ENCODE results near the gene RAI2. TPM values are rescaled to one million over a fixed set of nuclear protein-coding genes. Genes with fewer than 3 reads are reported as not detected.

Gene RAI2
- total RNA-seq, 1 experiment from 2014 or later = not detected

- no peak for DNase-seq (ENCODE audit: low spot score)
Measured at GRCh38 chrX:17829566-17829965, 31.5 kb downstream of the RAI2 start.

- DNase-seq (ENCODE audit: low spot score) = no peak
Measured at GRCh38 chrX:17828171-17828570, 32.9 kb downstream of the RAI2 start.

DNA sequence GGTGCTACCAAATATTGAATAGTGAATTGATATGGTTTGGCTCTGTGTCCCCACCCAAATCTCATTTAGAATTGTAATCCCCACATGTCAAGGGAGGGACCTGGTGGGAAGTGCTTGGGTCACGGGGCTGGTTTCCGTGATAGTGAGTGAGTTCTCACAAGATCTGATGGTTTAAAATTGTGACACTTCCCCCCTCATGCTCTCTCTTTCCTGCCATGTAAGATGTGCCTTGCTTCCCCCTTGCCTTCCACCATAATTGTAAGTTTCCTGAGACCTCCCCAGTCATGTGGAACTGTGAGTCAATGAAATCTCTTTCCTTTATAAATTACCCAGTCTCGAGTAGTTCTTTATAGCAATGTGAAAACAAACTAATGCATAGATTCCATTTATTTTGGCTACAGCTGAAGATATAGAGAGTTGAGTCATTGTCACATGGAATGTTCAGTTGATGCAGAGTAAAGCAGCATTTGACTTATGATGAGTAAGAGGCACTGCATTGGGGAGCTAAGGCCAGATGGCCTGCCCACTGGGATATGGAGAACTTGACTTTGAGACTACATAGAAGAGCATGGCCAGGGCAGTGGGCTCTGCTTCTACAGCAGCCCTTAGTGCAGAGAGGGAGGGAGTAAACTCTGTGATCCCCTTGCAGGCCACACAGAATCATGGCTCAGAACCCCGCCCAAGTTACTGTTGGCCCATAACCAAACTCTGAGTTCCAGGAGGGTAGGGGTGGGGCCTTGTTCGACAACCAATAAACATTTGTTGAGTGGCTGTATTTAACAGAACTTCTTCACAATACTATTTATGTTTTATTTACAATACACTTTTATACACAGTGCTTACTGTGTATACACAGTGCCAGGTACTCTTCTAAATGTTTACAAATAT lies 34.2 kb downstream of the RAI2 start:
- peak; percentile 25 for DNase-seq (ENCODE audit: low spot score)

GRCh38 chrX:17824980-17825379 lies 36.1 kb downstream of the RAI2 start:
- no peak for DNase-seq (ENCODE audit: low spot score)

- no peak for DNase-seq (ENCODE audit: low spot score)
Measured at GRCh38 chrX:17822351-17822750, 38.7 kb downstream of the RAI2 start.

DNA sequence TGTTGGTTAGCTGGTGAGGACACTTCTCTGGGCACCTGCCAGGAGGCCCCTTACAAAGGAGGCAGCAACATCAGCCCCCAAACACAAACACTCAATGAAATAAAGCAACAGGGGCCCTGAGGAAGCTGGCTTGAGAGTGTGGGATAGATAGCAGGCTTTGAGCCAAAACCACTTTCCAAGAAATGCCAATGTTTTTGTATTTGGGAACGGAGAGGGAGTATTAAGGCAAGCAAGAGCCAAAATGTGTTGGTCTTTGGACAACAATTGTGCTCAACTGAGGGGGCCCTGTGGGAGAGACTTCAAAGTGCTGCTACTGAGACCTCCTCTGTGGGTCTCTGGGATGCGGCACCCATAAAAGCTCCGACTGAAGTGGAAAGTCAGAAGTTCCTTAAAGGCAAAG lies 41.0 kb downstream of the RAI2 start:
- DNase-seq (ENCODE audit: low spot score) = no peak

GRCh38 chrX:17818726-17819125 lies 42.4 kb downstream of the RAI2 start:
- no peak for DNase-seq (ENCODE audit: low spot score)

GRCh38 chrX:17817251-17817650 lies 43.8 kb downstream of the RAI2 start:
- no peak for DNase-seq (ENCODE audit: low spot score)

DNA sequence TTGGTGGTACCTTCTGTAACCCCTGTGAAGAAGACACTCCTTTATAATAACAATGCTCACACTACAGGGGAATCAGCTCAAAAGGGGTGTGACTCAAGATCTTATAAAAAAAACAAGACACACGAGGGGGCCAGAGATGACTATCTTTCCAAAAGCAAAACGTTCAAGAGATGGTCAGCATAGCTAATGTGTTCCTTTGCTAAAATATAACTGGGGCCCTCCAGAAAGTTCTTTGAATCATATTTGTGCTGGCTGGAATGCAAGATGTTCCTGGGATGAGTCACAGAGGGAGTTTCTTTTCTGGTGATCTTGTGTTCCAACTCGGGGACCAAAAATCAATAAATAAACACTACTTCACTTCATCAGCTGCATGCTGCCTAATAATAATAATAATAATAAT lies 46.5 kb downstream of the RAI2 start:
- DNase-seq (ENCODE audit: low spot score) = peak; percentile 22

- DNase-seq (ENCODE audit: low spot score) = no peak
Measured at GRCh38 chrX:17814059-17814458, 47.0 kb downstream of the RAI2 start.

- no peak for DNase-seq (ENCODE audit: low spot score)
Measured at GRCh38 chrX:17813277-17813676, 47.8 kb downstream of the RAI2 start.

- DNase-seq (ENCODE audit: low spot score) = no peak
Measured at GRCh38 chrX:17812763-17813162, 48.3 kb downstream of the RAI2 start.

DNA sequence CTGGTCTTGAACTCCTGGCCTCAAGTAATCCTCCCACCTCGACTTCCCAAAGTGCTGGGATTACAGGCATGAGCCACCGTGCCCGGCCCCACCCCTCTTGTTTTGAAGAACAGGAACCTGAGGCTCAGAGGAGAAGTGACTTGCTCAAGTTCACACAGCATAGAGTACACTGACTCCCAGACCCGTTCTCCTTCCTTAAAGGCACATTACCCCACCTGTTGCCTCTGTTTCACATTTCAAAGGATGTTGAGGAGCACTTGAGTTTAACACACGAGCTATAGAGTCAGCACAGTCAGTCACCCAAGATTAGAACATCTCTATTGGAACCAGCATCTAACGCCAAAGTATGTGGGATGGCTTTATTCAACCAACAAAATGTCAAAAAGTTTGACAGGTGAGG lies 51.1 kb downstream of the RAI2 start:
- DNase-seq (ENCODE audit: low spot score) = no peak

DNA sequence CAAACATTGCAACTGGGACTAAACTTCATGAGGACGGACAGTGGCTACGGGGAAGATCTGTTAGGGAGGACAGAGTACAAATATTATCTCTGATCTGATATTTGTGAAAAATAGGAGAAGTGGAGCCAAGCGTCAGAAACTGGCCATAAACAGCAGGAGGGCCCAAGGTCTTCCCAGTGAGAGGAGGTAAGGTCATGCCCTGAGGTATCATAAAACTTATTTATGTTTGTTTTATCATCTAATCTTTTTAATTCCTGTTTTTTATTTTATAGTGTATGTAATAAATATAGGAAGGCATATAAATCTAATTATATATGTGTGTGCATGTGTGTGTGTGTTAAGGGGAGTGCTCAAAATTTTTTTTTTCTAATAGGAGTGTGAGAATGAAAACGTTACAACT lies 51.8 kb downstream of the RAI2 start:
- DNase-seq (ENCODE audit: low spot score) = no peak

- no peak for DNase-seq (ENCODE audit: low spot score)
Measured at GRCh38 chrX:17805120-17805519, 56.0 kb downstream of the RAI2 start.

DNA sequence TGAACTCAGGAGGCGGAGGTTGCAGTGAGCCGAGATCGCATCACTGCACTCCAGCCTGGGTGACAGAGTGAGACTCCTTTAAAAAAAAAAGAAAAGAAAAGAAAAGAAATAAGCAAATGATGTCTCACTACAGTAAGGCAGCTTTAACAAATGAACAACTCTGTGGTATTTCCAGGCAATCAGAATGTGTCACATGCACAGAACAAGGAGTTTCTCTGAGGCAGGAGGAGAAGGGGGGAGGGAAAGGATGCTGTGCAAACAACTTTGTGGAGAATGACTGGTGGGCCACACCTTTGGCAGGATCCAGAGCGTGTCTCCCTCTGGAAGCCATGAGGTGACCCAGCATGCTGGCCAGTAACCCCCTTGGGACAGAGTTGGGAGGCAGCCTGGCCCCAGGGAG lies 57.6 kb downstream of the RAI2 start:
- no peak for DNase-seq (ENCODE audit: low spot score)

- no peak for DNase-seq (ENCODE audit: low spot score)
Measured at GRCh38 chrX:17802756-17803155, 58.3 kb downstream of the RAI2 start.

- no peak for DNase-seq (ENCODE audit: low spot score)
Measured at GRCh38 chrX:17801431-17801830, 59.7 kb downstream of the RAI2 start.

DNA sequence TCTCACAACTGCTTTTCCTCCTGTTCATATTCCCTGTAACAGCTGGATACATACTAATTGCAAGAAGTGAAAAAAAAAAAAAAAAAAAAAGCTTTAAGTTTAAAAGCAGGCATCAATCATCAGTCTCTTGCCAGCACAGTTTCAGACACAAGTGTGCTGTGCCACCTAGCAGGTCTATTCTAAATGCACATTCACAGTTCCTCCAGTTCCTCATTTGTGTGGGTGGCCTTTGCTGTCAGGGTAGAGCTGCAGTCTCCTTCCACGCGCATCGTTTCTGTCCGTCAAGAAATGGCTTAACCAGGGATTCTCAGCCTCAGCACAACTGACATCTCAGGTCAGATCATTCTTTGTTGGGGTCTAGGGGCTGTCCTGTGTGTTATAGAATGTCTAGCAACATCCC lies 62.2 kb downstream of the RAI2 start:
- no peak for DNase-seq (ENCODE audit: low spot score)

- DNase-seq (ENCODE audit: low spot score) = no peak
Measured at GRCh38 chrX:17792826-17793225, 68.3 kb downstream of the RAI2 start.

- no peak for DNase-seq (ENCODE audit: low spot score)
Measured at GRCh38 chrX:17788956-17789562, 72.0 kb downstream of the RAI2 start.

DNA sequence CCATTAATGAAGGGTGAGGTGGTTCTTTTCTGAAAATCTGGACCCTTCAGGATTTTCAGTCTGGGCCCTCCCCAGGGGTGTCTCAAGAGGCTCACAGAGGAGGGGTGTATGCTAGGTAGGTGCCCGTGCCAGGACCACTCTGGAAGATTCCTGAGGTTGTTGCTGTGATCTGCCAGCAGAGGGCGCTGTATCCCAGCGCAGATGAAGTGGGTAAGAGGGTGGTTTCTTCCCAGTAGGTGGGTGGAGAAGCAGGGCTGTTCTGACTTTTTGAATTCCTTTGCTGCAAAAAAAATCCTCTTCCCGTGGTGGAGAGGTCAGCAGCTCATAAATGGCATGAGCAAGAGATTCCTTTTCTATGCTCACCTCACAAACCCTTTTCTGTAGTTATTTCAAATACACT lies 72.7 kb downstream of the RAI2 start:
- peak; percentile 39 for DNase-seq (ENCODE audit: low spot score)

- DNase-seq (ENCODE audit: low spot score) = no peak
Measured at GRCh38 chrX:17787557-17787956, 73.5 kb downstream of the RAI2 start.

Data from A172 (cell line).